ENCODE results near the gene ACSM4.

The ACSM4 gene

GRCh38 chr12:7339675-7340074, 35.8 kb downstream of the ACSM4 start:
- no peak for DNase-seq

GRCh38 chr12:7344833-7345606, 41.1 kb downstream of the ACSM4 start:
- DNase-seq = no peak

- DNase-seq = no peak
These were observed 42.8 kb downstream of the ACSM4 start for GRCh38 chr12:7346551-7347225.

- no peak for DNase-seq
These were observed 45.5 kb downstream of the ACSM4 start for GRCh38 chr12:7349418-7349817.

- DNase-seq = no peak
These were observed 47.3 kb downstream of the ACSM4 start for GRCh38 chr12:7351177-7351576.

GRCh38 chr12:7352661-7353060, 48.8 kb downstream of the ACSM4 start:
- no peak for DNase-seq

GRCh38 chr12:7354529-7354928, 50.7 kb downstream of the ACSM4 start:
- no peak for DNase-seq

- DNase-seq = no peak
These were observed 57.4 kb downstream of the ACSM4 start for GRCh38 chr12:7361265-7361664.

GRCh38 chr12:7362734-7363133, 58.9 kb downstream of the ACSM4 start:
- DNase-seq = no peak

- DNase-seq = no peak
These were observed 65.4 kb downstream of the ACSM4 start for GRCh38 chr12:7369274-7369729.

GRCh38 chr12:7373226-7373625, 69.4 kb downstream of the ACSM4 start:
- DNase-seq = no peak

GRCh38 chr12:7374423-7375144, 70.7 kb downstream of the ACSM4 start:
- no peak for DNase-seq

- no peak for DNase-seq
These were observed 71.3 kb downstream of the ACSM4 start for GRCh38 chr12:7375145-7375543.

- no peak for DNase-seq
These were observed 72.3 kb downstream of the ACSM4 start for GRCh38 chr12:7376196-7376595.
